OCI-LY3 (cell line): ENCODE measurements around the gene PCBP3.

ENCODE experiments used
- H2AFZ ChIP-seq: fragments of 200-600, 300-600 bp; shearing (Covaris generic); 2 replicates; pipeline ENCODE4 v1.6.0; 2014; ENCODE audit warnings: antibody characterized with exemption, low read depth, low read length
- H3K27ac ChIP-seq: fragments of 200-600, 300-600 bp; sonication (generic); 2 replicates; pipeline ENCODE4 v1.5.1; 2014; ENCODE audit warnings: mild to moderate bottlenecking, low read length, moderate library complexity, mixed read lengths
- H3K27me3 ChIP-seq: fragments of 200-600, 300-600 bp; sonication (generic); 2 replicates; pipeline ENCODE4 v1.6.1; 2014; ENCODE audit warnings: low read depth, low read length, mixed read lengths
- H3K36me3 ChIP-seq: fragments of 200-600, 300-600 bp; sonication (generic); replicated peaks from 2 replicates; pipeline ENCODE3; 2014; ENCODE audit warnings: low read depth, low read length, mixed read lengths
- H3K4me1 ChIP-seq: fragments of 300-600, 200-600 bp; sonication (generic); 2 replicates; pipeline ENCODE4 v1.6.1; 2014; ENCODE audit warnings: low read length, mixed read lengths
- H3K4me2 ChIP-seq: fragments of 200-600, 300-600 bp; sonication (generic); 2 replicates; pipeline ENCODE4 v1.6.1; 2014; ENCODE audit warnings: low read length, mixed read lengths
- H3K4me3 ChIP-seq: fragments of 300-600, 200-600 bp; sonication (generic); 2 replicates; pipeline ENCODE4 v1.5.1; 2014; ENCODE audit warnings: antibody characterized with exemption, mild to moderate bottlenecking, low read length, moderate library complexity
- H3K79me2 ChIP-seq: fragments of 300-600, 200-600 bp; shearing (Covaris generic); 2 replicates; pipeline ENCODE4 v1.6.1; 2014; ENCODE audit warnings: mild to moderate bottlenecking, low read length, mixed read lengths
- H3K9ac ChIP-seq: fragments of 300-600, 200-600 bp; shearing (Covaris generic); 2 replicates; pipeline ENCODE4 v1.6.0; 2014; ENCODE audit warnings: mild to moderate bottlenecking, low read length, moderate library complexity
- H3K9me3 ChIP-seq: fragments of 200-600, 300-600 bp; shearing (Covaris generic); 2 replicates; pipeline ENCODE4 v1.6.1; 2014; ENCODE audit warnings: low read length, mixed read lengths; ENCODE audit not compliant: insufficient read depth
- H4K20me1 ChIP-seq: fragments of 200-600, 300-600 bp; sonication (generic); 2 replicates; pipeline ENCODE4 v1.6.1; 2016; ENCODE audit warnings: low read length, mixed read lengths; ENCODE audit not compliant: insufficient read depth
- CTCF ChIP-seq: fragments of 200-600, 300-600 bp; sonication (generic); IDR thresholded peaks from 2 replicates; pipeline ENCODE4 v1.5.1; 2014; ENCODE audit warnings: antibody characterized with exemption, low read length, low read depth
- EZH2phosphoT487 ChIP-seq: fragments of 200-600 bp; shearing (Covaris generic); IDR thresholded peaks from 2 replicates; pipeline ENCODE4 v1.6.1; 2018; ENCODE audit warnings: antibody characterized with exemption, mixed run types, low read depth

Gene PCBP3

GRCh38 chr21:45886610-45887026, 243.1 kb downstream of the PCBP3 start:
- no peak overlapping the region for H3K4me3 ChIP-seq
- H3K79me2 ChIP-seq, result no peaks in the 10 kb centered on the region
- H3K36me3 ChIP-seq, result no peaks in the 10 kb centered on the region
- H3K27ac ChIP-seq, result no peak overlapping the region
- no peak overlapping the region for H3K4me2 ChIP-seq
- no peaks in the 10 kb centered on the region for H3K9me3 ChIP-seq
- H2AFZ ChIP-seq, result no peak overlapping the region
- H3K4me1 ChIP-seq, result peaks cover 10% of the 10 kb centered on the region
- no peaks in the 10 kb centered on the region for H4K20me1 ChIP-seq
- H3K9ac ChIP-seq, result no peak overlapping the region
- H3K27me3 ChIP-seq, result no peaks in the 10 kb centered on the region
- no peak for TF ChIP-seq CTCF
- TF ChIP-seq EZH2phosphoT487, result no peak

GRCh38 chr21:45887120-45887611, 243.6 kb downstream of the PCBP3 start:
- Histone ChIP-seq H3K9ac (no peak overlapping the region), H3K79me2 (no peaks in the 10 kb centered on the region), H3K27me3 (no peaks in the 10 kb centered on the region), H2AFZ (no peak overlapping the region), H3K4me2 (no peak overlapping the region), H3K36me3 (no peaks in the 10 kb centered on the region), H3K27ac (no peak overlapping the region), H3K4me1 (peaks cover 10% of the 10 kb centered on the region), H4K20me1 (no peaks in the 10 kb centered on the region), H3K4me3 (no peak overlapping the region), H3K9me3 (no peaks in the 10 kb centered on the region)
- no peak for TF ChIP-seq CTCF
- TF ChIP-seq EZH2phosphoT487, result no peak

GRCh38 chr21:45887788-45888187, 244.3 kb downstream of the PCBP3 start:
- Histone ChIP-seq H3K4me2 (no peak overlapping the region), H3K9me3 (no peaks in the 10 kb centered on the region), H3K4me3 (no peak overlapping the region), H3K79me2 (no peaks in the 10 kb centered on the region), H4K20me1 (no peaks in the 10 kb centered on the region), H2AFZ (no peak overlapping the region), H3K4me1 (peaks cover 10% of the 10 kb centered on the region), H3K36me3 (no peaks in the 10 kb centered on the region), H3K27me3 (no peaks in the 10 kb centered on the region), H3K27ac (no peak overlapping the region), H3K9ac (no peak overlapping the region)
- TF ChIP-seq EZH2phosphoT487, result no peak
- no peak for TF ChIP-seq CTCF

- no peak overlapping the region for H3K4me3 ChIP-seq
- H3K36me3 ChIP-seq, result no peaks in the 10 kb centered on the region
- no peaks in the 10 kb centered on the region for H4K20me1 ChIP-seq
- no peaks in the 10 kb centered on the region for H3K27me3 ChIP-seq
- no peak overlapping the region for H2AFZ ChIP-seq
- no peaks in the 10 kb centered on the region for H3K79me2 ChIP-seq
- H3K4me2 ChIP-seq, result no peak overlapping the region
- H3K9me3 ChIP-seq, result no peaks in the 10 kb centered on the region
- H3K4me1 ChIP-seq, result peaks cover 10% of the 10 kb centered on the region
- no peak overlapping the region for H3K9ac ChIP-seq
- no peak for TF ChIP-seq EZH2phosphoT487
- no peak for TF ChIP-seq CTCF
- no peak overlapping the region for H3K27ac ChIP-seq
Measured at GRCh38 chr21:45888386-45889009, 245.0 kb downstream of the PCBP3 start.
